Cerebellar nuclear complex (tissue), 1 donor: ENCODE data around the gene NEU1.
A peak's percentile ranks its signal among the peaks of the same experiment; 100 is the strongest.
"Not testable (repeated sequence)": the region's sequence is repeated elsewhere in the genome, so short reads cannot be mapped to it uniquely, and the experiment has no call there.

Experiments
- DNase-seq, 2 experiments: peaks; one replicate each; lab custom pipeline; 2025; lab: John Stamatoyannopoulos, UW

NEU1 gene

DNA sequence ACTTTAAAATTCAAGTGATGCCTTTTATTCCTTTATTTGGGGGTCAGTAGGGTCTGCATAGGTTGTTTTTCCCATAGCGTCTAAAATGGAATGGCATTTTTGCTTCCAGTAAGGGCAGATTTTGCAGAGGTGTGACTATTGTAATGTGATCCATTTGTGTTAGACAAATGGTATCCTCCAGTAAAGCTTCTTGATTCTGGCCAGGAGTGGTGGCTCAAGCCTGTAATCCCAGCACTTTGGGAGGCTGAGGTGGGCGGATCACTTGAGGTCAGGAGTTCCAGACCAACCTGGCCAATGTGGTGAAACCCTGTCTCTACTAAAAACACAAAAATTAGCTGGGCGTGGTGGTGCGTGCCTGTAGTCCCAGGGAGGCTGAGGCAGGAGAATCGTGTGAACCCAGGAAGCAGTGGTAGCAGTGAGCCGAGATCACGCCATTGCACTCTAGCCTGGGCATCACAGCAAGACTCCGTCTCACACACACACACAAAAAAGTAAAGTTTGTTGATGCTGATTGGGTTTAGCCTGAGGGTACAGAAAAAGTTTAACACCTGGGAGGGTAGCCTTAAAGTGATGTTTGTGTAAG lies 44.6 kb downstream of the NEU1 start:
- not testable (repeated sequence) for DNase-seq

DNA sequence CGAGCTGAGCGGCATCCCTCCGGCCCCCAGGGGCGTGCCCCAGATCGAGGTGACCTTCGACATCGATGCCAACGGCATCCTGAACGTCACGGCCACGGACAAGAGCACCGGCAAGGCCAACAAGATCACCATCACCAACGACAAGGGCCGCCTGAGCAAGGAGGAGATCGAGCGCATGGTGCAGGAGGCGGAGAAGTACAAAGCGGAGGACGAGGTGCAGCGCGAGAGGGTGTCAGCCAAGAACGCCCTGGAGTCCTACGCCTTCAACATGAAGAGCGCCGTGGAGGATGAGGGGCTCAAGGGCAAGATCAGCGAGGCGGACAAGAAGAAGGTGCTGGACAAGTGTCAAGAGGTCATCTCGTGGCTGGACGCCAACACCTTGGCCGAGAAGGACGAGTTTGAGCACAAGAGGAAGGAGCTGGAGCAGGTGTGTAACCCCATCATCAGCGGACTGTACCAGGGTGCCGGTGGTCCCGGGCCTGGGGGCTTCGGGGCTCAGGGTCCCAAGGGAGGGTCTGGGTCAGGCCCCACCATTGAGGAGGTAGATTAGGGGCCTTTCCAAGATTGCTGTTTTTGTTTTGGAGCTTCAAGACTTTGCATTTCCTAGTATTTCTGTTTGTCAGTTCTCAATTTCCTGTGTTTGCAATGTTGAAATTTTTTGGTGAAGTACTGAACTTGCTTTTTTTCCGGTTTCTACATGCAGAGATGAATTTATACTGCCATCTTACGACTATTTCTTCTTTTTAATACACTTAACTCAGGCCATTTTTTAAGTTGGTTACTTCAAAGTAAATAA lies 45.3 kb downstream of the NEU1 start:
- DNase-seq = not testable (repeated sequence)

DNA sequence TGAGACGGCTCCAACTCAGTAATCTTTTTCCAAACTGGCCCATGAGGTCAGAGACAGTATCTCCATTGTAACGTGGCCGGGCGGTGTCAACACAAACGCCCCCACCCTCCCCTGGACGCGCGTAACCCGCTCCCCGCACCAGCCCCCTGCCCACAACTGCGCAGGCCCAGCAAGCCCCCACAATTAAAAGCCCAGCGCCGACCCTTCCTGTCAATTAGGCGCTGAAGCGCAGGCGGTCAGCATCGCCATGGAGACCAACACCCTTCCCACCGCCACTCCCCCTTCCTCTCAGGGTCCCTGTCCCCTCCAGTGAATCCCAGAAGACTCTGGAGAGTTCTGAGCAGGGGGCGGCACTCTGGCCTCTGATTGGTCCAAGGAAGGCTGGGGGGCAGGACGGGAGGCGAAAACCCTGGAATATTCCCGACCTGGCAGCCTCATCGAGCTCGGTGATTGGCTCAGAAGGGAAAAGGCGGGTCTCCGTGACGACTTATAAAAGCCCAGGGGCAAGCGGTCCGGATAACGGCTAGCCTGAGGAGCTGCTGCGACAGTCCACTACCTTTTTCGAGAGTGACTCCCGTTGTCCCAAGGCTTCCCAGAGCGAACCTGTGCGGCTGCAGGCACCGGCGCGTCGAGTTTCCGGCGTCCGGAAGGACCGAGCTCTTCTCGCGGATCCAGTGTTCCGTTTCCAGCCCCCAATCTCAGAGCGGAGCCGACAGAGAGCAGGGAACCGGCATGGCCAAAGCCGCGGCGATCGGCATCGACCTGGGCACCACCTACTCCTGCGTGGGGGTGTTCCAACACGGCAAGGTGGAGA lies 47.4 kb downstream of the NEU1 start, which contains the start of the genes HSPA1A and HSPA1L:
TSS of gene HSPA1A (plus strand) at position 519 of the 814 bp plus-strand sequence. CDS start at position 733, 214 bp downstream.
TSS of gene HSPA1L (minus strand) at position 259 of the 814 bp plus-strand sequence. CDS start 3,311 bp downstream, outside the sequence.
- peak; percentile 67 to 88 for DNase-seq

DNA sequence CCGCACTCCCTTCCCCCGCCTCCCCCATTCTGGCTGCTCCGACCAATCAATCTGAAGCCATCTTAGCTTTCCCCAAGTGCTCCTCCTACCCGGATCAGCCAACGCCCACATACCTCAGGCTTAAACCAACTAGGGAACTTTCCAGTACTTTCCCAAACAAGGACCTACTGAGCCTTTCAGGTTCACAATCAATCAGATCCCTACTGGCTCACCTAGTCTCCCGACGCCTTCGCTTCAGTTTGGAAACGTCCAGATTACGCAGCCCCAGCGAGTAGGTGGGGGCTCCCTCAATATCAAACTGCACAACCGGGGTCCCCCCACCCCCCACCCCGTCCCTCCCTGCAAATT lies 48.0 kb downstream of the NEU1 start:
- DNase-seq = peak; percentile 79 to 84

DNA sequence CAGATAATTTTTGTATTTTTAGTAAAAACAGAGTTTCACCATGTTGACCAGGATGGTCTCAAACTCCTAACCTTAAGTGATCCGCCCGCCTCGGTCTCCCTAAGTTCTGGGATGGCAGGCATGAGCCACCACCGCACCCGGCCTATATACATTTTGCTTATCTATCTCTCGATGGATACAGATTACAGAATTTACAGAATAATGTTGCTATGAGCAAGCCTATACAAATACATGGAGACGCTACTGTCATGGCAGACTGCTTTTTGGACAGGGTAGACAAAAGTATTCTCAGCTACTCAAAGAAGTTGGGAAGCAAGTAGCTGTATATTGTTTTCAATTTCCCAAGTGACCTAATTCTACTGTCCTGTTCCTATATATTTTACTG lies 49.2 kb downstream of the NEU1 start:
- no peak for DNase-seq

DNA sequence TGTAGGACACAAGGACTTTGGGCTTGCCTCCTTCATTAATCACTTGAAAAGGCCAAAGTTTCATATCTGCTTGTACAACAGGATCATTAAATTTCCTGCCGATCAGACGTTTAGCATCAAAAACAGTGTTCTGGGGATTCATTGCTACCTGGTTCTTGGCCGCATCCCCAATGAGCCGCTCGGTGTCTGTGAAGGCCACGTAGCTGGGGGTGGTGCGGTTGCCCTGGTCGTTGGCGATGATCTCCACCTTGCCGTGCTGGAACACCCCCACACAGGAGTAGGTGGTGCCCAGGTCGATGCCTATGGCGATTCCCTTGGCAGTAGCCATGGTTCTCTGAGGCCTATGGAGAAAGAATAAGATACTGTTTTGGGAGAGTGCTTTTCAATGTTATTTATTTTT lies 51.0 kb downstream of the NEU1 start:
- no peak for DNase-seq

DNA sequence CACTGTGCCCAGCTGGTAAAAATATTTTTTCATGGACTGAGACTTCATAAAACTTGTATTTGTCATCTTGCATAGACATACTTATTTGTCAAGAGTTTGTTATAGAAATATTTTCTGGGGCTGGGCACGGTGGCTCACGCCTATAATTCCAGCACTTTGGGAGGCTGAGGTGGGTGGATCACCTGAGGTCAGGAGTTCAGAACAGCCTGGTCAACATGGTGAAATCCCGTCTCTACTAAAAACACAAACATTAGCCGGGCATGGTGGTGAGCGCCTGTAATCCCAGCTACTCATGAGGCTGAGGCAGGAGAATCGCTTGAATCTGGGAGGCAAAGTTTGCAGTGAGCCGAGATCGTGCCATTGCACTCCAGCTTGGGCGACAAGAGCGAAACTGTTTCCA lies 54.0 kb downstream of the NEU1 start:
- DNase-seq = not testable (repeated sequence)
